Measurements from ENCODE around the gene TRABD. TPM values are rescaled to one million over a fixed set of nuclear protein-coding genes. Genes with fewer than 3 reads are reported as not detected.

TRABD gene
- total RNA-seq, 1 experiment from 2014 or later = 55.7 TPM

GRCh38 chr22:50202130-50202666, 16.5 kb downstream of the TRABD start:
- no TSS peak for BruUV-seq (replicated peaks)
- CTCF ChIA-PET = no interaction called here
- Histone ChIP-seq H3K9me3 (ENCODE audit: control insufficient read depth, insufficient read depth, low read depth, low read length) (no peaks in the 10 kb centered on the region), H3K4me1 (ENCODE audit: control insufficient read depth, insufficient read depth, low read length) (peaks cover 14% of the 10 kb centered on the region), H3K27ac (ENCODE audit: low read length) (no peak overlapping the region), H3K36me3 (ENCODE audit: control insufficient read depth, insufficient read depth, low read length) (no peaks in the 10 kb centered on the region; the same call in 1 of the 2 replicates), H3K27me3 (ENCODE audit: control insufficient read depth, insufficient read depth, low read length) (no peaks in the 10 kb centered on the region), H3K4me3 (ENCODE audit: low read depth in 2 of 2, low read length in 2 of 2) (peak overlapping the region; percentile 57 to 64)
- POLR2A ChIA-PET = no interaction called here
- in situ Hi-C loops (cut with HindIII; ENCODE audit: low pct_unique_long_range_greater_than_20kb, low sequenced_read_pairs) = no loop called here
- ATAC-seq = no peak
- no peak for DNase-seq (ENCODE audit: low read depth, low spot score)
- TF ChIP-seq REST (IDR thresholded peaks at IDR 0.05; ENCODE audit: insufficient read depth in 1 of 2, low read depth in 2 of 2, low read length in 1 of 2) = no peak
- no peak for TF ChIP-seq CTCF (IDR thresholded peaks at IDR 0.05)
- TF ChIP-seq TCF7L2 (IDR thresholded peaks at IDR 0.05; ENCODE audit: low read depth, low read length) = no peak
- no peak for TF ChIP-seq SIN3A (IDR thresholded peaks at IDR 0.05; ENCODE audit: borderline replicate concordance, insufficient read depth, low read depth, low read length)
- TF ChIP-seq POLR2AphosphoS5 (IDR thresholded peaks at IDR 0.05; ENCODE audit: low read depth, low read length) = no peak
- intact Hi-C loops (cut with micrococcal nuclease; ENCODE audit: unreplicated experiment) = no loop called here

- Histone ChIP-seq H3K36me3 (ENCODE audit: control insufficient read depth, insufficient read depth, low read length) (no peaks in the 10 kb centered on the region; the same call in 1 of the 2 replicates), H3K4me3 (ENCODE audit: low read depth in 2 of 2, low read length in 2 of 2) (no peak overlapping the region), H3K9me3 (ENCODE audit: control insufficient read depth, insufficient read depth, low read depth, low read length) (no peaks in the 10 kb centered on the region), H3K27ac (ENCODE audit: low read length) (no peak overlapping the region), H3K4me1 (ENCODE audit: control insufficient read depth, insufficient read depth, low read length) (peaks cover 14% of the 10 kb centered on the region), H3K27me3 (ENCODE audit: control insufficient read depth, insufficient read depth, low read length) (no peaks in the 10 kb centered on the region)
- ChIA-PET POLR2A (interaction anchor here (1.1 kb wide), 1 partner anchor 41 kb away, joined by 5 read pairs; no protein-coding TSS in a partner anchor), CTCF (no interaction called here)
- no peak for TF ChIP-seq TCF7L2 (IDR thresholded peaks at IDR 0.05; ENCODE audit: low read depth, low read length)
- no peak for TF ChIP-seq CTCF (IDR thresholded peaks at IDR 0.05)
- TF ChIP-seq POLR2AphosphoS5 (IDR thresholded peaks at IDR 0.05; ENCODE audit: low read depth, low read length) = no peak
- no peak for TF ChIP-seq SIN3A (IDR thresholded peaks at IDR 0.05; ENCODE audit: borderline replicate concordance, insufficient read depth, low read depth, low read length)
- no peak for TF ChIP-seq REST (IDR thresholded peaks at IDR 0.05; ENCODE audit: insufficient read depth in 1 of 2, low read depth in 2 of 2, low read length in 1 of 2)
- intact Hi-C loops (cut with micrococcal nuclease; ENCODE audit: unreplicated experiment) (no loop called here), in situ Hi-C loops (cut with HindIII; ENCODE audit: low pct_unique_long_range_greater_than_20kb, low sequenced_read_pairs) (no loop called here)
- no TSS peak for BruUV-seq (replicated peaks)
- DNase-seq (ENCODE audit: low read depth, low spot score) (no peak), ATAC-seq (no peak)
These were observed 17.6 kb downstream of the TRABD start for GRCh38 chr22:50203288-50203687.
